Renal cortical epithelial cell (primary cell): ENCODE data around the gene ITGA2. TPM values are rescaled to one million over a fixed set of nuclear protein-coding genes. Genes with fewer than 3 reads are reported as not detected.

Source experiments
- DNase-seq: peaks from one replicate; pipeline ENCODE4 v3.0.0-alpha.2; 2011; ENCODE audit warnings: low read depth
- total RNA-seq: library from RNA; depleted of rRNA; stranded (reverse); fragments of >200 nt; gene quantifications from 2 replicates; pipeline ENCODE4 v1.2.3, GENCODE V29; 2014

ITGA2 gene
- total RNA-seq, 1 donor from 2014 or later: 21.3 TPM

- no peak for DNase-seq
Measured at GRCh38 chr5:52988335-52989024, 672 bp upstream of the ITGA2 start.

GRCh38 chr5:52989781-52990527, 802 bp downstream of the ITGA2 start:
- peak; percentile 38 for DNase-seq

GRCh38 chr5:52990528-52990925, 1.4 kb downstream of the ITGA2 start:
- DNase-seq: no peak

GRCh38 chr5:52993367-52993766, 4.2 kb downstream of the ITGA2 start:
- DNase-seq: no peak

GRCh38 chr5:52994266-52994665, 5.1 kb downstream of the ITGA2 start:
- DNase-seq: no peak

GRCh38 chr5:52995095-52995494, 5.9 kb downstream of the ITGA2 start:
- DNase-seq: no peak

- no peak for DNase-seq
Measured at GRCh38 chr5:52995914-52996313, 6.8 kb downstream of the ITGA2 start.

- DNase-seq: peak; percentile 86
Measured at GRCh38 chr5:52996979-52997378, 7.8 kb downstream of the ITGA2 start.

GRCh38 chr5:52997424-52997823, 8.3 kb downstream of the ITGA2 start:
- DNase-seq: peak; percentile 82

- DNase-seq: no peak
Measured at GRCh38 chr5:52998552-52999313, 9.6 kb downstream of the ITGA2 start.

GRCh38 chr5:52999344-52999949, 10.3 kb downstream of the ITGA2 start:
- DNase-seq: no peak

GRCh38 chr5:53001541-53001940, 12.4 kb downstream of the ITGA2 start:
- DNase-seq: no peak

- DNase-seq: no peak
Measured at GRCh38 chr5:53002491-53002890, 13.3 kb downstream of the ITGA2 start.

- DNase-seq: no peak
Measured at GRCh38 chr5:53003144-53003543, 14.0 kb downstream of the ITGA2 start.

- DNase-seq: no peak
Measured at GRCh38 chr5:53006911-53007890, 18.0 kb downstream of the ITGA2 start.

- peak; percentile 44 for DNase-seq
Measured at GRCh38 chr5:53008751-53009150, 19.6 kb downstream of the ITGA2 start.

- DNase-seq: no peak
Measured at GRCh38 chr5:53009816-53010215, 20.7 kb downstream of the ITGA2 start.

GRCh38 chr5:53010814-53011213, 21.7 kb downstream of the ITGA2 start:
- DNase-seq: no peak

- no peak for DNase-seq
Measured at GRCh38 chr5:53011233-53011632, 22.1 kb downstream of the ITGA2 start.

GRCh38 chr5:53013857-53014256, 24.7 kb downstream of the ITGA2 start:
- DNase-seq: no peak

- DNase-seq: no peak
Measured at GRCh38 chr5:53017383-53017782, 28.2 kb downstream of the ITGA2 start.
